Glomerular endothelial cell (primary cell): Measurements from ENCODE around the gene RTTN. TPM values are rescaled to one million over a fixed set of nuclear protein-coding genes. Genes with fewer than 3 reads are reported as not detected.
"Not testable (repeated sequence)": the region's sequence is repeated elsewhere in the genome, so short reads cannot be mapped to it uniquely, and the experiment has no call there.

Experiments
- DNase-seq: peaks from one replicate; pipeline ENCODE4 v3.0.0-alpha.2; 2011; ENCODE audit warnings: low read depth, low spot score; ENCODE audit errors: extremely low read depth
- total RNA-seq: library from RNA; depleted of rRNA; stranded (reverse); fragments of >200 nt; gene quantifications from 2 replicates; pipeline ENCODE4 v1.2.3, GENCODE V29; 2015

RTTN gene
- total RNA-seq, 1 donor from 2014 or later, result 8.9 TPM

GRCh38 chr18:70102854-70103253 is 102.6 kb downstream of the RTTN start:
- not testable (repeated sequence) for DNase-seq

DNA sequence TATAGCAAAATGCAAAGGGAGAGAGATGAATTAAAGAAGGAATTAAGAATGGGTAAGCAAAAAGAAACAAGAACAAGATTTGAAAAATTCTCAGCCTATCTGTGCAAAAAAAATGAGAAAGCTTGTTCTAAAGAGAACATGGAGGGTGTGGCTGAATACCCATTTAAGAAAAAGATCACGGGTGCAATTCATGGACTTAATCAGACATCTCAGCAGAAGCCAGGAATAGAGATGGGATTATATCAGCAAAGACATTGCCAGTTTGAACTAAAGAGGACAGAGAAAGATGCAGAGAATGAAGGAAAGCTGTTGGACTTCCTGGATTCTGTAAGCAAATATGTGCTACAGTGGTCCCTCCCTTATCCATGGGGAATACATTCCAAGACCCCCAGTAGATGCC is 115.6 kb downstream of the RTTN start:
- no peak for DNase-seq

DNA sequence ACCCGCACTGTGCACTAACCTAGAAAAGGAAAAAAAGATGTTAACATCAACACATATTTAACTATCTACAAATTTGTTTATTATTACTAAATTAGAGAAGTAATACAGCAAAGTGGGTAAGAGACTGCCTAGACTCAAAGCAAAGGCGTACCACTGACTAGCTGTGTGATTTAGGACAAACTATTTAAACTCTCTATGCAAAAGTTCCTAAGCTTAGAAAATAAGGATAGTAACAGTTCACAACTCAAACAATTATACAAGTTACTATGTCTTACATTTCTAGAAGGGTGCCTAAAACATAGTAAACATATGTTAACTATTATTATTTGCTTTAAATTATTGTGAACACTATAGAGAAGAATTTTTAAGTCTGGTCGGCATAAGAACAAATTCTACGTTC is 119.4 kb downstream of the RTTN start:
- no peak for DNase-seq

GRCh38 chr18:70085641-70086040 is 119.8 kb downstream of the RTTN start:
- no peak for DNase-seq

DNA sequence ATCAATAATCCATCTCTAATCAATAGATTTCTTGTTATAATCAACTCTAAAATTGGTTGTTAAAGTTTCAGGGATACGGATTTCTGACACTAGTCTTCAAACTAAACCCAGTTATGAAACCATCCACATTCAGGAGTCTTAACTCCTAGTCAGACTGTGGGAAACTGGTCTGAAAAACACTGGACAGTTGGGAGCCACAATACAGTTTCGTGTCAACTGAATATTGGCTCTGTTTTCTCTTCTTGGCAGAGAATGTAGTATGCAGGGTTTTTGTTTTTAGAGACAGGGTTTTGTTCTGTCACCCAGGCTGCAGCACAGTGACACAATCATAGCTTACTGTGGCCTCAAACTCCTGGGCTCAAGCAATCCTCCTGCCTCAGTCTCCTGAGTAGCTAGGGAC is 123.1 kb downstream of the RTTN start:
- DNase-seq, result no peak

DNA sequence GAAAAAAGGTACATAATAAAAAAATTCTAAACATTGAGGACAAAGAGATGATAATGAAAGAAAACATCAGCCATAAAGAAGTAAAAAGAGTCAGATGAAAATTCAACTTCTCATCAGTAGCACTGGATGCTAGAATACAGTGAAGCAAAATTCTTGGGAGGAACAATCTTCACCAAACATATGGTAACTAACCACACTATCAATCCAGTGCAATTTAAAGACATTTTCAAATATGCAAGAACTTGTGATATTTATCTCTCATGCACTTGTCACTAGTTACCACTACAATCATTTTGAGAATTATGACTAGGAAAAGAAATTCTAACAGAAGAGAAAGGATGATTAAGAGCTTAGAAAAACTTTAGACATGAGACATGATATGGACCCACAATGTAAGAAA is 127.4 kb downstream of the RTTN start:
- no peak for DNase-seq

DNA sequence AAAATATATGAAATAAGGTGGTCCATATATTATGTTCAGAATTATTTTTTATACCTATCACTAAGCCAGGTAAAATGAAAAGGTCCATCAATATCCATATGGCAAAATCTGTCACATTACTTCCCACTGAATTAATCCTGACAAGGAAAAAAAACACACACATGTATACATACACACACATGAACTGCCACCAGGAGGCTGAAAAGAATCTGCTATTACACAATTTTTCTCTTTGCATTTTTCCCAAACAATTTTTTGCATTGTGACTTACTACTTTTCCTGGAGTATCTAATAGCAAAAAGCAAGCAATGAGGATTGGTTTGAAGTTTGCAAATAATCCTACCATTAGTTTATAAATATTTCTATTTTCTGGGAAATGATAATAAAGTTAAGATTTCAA is 129.6 kb downstream of the RTTN start:
- DNase-seq, result no peak

DNA sequence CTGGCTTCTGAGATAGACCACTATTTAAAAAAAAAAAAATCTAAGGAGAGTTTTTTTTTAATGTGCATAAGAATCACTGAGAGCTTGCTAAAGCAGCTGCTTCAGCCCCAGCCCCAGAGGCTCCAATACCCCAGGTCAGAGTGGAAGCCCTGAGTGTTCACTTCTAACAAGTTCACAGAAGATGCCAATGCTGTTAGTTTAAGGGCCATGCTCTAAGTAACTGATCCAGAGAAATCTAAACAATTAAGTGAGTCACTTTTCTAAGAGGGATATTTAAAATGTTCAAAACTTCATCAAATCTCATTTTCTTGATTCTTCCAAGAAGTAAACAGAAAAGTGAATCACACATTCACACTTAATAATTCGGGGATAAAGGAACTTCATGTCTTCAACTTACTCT is 131.4 kb downstream of the RTTN start:
- DNase-seq, result no peak

DNA sequence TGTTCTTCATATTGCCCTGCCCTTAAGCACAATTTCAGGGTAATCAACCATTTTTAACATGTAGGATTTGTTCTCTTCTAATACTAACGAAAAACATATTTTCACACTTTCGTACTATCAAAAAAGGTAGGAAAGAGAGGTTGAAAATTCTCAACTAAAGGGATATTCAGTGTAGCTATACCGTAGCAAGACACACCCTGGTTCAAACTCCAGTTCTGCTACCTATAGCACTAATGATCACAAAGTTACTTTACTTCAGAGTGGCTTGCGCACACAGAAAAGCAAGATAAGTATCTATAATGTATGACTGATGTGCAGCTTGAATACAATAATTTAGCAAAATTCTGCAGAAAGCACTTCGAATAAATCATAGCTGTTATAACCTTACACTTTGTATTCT is 132.1 kb downstream of the RTTN start:
- no peak for DNase-seq

- peak; percentile 10 for DNase-seq
Observed at GRCh38 chr18:70072678-70073077, 132.8 kb downstream of the RTTN start.

DNA sequence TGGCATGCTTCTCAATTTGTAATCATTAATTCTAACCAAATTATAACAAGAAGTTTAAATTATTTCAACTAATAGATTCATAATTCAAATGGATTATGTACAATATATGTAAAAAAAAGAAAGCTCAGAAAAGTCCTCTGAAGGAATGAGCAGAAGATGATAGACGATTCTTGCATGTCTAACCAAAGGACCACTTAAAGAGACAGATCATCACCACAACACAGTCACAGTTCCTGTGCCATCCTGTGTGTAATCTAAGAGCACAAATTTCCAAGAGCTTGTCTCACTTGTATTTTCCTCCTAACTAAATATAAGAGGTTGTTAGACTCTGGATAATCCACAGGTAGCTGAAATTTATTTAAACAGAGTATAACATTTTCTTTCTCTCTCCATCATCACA is 135.5 kb downstream of the RTTN start:
- DNase-seq, result no peak

- DNase-seq, result no peak
Observed at GRCh38 chr18:70069382-70069781, 136.1 kb downstream of the RTTN start.

- DNase-seq, result no peak
Observed at GRCh38 chr18:70068981-70069380, 136.5 kb downstream of the RTTN start.

GRCh38 chr18:70059684-70060083 is 145.8 kb downstream of the RTTN start:
- DNase-seq, result no peak

GRCh38 chr18:70058916-70059315 is 146.6 kb downstream of the RTTN start:
- DNase-seq, result no peak

DNA sequence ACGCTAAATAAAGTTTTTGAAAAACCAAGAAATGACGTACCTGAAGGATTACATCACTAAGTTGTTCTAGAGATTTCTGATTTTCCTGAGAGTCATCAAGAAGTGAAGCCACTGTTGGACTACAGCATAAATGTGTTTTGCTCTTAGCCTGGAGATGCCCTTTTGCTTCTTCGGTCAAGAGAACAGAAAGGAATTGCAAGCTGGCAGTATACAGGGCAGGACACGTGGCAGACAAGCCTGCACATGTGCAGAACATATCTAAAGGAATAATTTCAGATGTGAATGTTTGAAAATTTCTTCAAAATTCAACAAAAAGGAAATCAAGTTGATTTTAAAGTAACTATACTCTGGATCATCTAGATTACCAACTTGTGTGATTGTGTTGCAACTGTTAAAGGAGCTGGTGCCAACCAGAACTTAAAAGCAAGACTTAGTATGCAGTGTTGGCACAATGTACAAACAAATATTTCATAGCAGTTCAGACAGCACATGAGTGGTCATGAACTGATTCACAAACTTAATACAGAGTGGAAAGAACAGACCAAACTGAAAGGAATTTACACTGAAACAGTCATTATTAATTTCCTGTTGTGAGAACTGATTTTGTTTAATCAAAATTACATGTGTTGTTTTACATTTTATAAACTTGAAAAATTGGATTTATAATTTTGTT is 157.4 kb downstream of the RTTN start:
- DNase-seq, result no peak

GRCh38 chr18:70046796-70047195 is 158.7 kb downstream of the RTTN start:
- no peak for DNase-seq

GRCh38 chr18:70046207-70046606 is 159.3 kb downstream of the RTTN start:
- DNase-seq, result no peak

- peak; percentile 64 for DNase-seq
Observed at GRCh38 chr18:70044632-70045031, 160.9 kb downstream of the RTTN start.

GRCh38 chr18:70041459-70042050 is 163.9 kb downstream of the RTTN start:
- DNase-seq, result no peak

DNA sequence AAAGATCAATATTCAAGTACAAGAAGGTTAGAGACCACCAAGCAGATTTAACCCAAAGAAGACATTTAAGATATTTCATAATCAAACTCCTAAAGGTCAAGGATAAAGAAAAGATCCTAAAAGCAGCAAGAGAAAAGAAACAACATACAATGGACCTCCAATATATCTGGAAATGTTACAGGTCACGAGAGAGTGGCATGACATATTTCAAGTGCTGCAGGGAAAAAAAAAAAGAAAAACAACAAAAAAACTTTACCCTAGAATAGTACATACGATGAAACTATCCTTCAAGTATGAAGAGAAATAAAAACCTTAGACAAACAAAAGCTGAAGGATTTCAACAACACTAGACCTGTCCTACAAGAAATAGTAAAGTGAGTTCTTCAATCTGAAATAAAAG is 166.3 kb downstream of the RTTN start:
- no peak for DNase-seq

DNA sequence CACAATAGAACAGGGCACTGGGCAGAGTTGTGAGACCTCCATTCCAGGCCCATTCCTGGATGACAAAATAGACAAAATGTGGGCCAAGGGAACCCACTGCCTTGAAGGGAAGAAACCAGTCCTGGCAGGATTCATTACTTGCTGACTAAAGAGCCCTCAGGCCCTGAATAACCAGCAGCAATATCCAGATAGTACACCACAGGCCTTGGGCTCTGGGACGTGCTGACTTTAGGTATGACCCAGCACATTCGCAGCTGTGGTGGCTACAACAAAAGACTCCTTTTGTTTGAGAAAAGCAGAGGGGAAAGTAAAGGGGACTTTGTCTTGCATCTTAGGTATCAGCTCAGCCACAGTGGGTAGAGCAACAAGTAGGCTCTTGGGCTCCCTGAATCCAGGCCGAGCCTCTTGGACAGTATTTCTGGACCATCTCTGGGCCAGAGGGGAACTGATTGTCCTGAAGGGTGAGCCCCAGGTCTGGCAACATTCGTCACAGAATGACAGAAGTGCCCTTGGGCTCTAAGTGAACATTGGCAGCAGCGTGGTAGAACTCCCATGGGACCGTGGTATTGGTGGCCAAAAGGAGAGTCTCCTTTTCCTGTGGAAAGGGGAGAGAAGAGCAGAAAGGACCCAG is 167.9 kb downstream of the RTTN start:
- DNase-seq, result no peak
